ENCODE results near the gene DPYSL5.
"Not testable (repeated sequence)": the region's sequence is repeated elsewhere in the genome, so short reads cannot be mapped to it uniquely, and the experiment has no call there.

Gene DPYSL5

DNA sequence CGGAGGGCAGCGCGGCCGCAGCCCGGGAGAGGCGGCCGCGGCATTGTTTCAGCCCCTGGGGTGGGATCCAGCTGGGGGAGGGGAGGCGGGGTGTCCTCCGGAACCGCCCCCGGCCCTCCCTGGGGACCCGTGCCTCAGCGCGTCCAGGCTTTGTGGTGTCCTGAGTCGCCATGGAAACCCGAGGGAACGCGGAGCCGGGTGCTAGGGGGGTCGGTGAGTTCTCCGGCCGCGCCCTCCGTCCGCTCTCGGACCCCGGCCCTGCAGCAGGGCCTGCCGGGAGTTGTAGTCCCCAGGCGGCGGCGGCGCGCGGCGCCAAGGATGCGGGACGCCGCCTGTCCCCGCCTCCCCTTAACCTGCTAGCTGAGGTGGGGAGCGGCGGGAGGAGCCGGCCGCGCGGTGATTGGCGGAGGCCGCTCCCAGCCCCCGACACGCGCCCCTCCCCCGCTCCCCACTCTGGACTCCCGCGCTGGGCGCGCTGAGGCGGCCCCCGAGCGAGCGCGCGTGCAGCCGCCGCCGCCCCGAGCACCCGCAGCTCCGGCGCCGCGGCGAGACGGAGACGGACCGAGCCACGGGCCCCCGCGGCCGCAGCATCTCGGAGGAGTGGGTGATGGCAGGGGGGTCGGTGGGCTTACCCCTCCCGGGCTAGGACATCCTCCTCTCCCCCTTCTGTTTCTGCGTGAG lies at the start of gene DPYSL5:
DPYSL5 (plus strand) TSS at position 478 of the 681 bp plus-strand sequence. CDS start 50,368 bp downstream, outside the sequence.
- no peak for DNase-seq

DNA sequence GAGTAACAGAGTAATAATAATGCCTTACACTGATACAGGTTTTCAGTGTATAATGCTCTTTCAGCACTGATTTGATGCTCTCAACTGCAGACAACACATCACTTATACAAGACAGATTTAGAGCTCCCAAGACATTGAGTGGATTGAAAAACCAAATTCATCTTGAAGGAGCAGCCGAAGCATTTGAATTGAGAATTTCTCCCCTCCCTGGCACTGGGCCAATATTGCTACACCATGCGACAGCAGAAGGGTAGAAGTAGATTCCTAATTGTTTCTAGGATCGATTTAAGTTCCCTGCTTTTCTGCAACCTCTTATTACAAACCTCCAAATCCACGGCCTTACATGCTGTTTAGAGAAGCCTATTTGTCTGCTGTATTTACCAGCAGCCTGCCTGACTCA lies 46.6 kb upstream of the DPYSL5 start:
- no peak for DNase-seq

- DNase-seq = no peak
Observed at GRCh38 chr2:26801796-26802195, 46.1 kb upstream of the DPYSL5 start.

DNA sequence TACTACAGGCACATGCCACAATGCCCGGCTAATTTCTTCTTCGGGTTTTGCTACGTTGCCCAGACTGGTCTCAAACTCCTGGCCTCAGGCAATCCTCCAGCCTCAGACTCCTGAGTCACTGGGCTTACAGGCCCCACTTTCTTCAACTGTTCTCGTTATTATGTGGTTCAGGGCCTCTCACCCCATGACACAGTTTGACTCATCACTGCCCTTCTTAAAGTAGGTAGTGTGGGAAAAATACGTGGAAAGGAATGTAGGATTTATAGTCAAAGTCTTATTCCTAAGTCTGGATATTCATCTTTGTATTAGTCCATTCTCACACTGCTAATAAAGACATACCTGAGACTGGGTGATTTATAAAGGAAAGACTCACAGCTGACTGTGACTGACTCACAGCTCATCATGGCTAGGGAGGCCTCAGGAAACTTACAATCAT lies 42.7 kb upstream of the DPYSL5 start:
- DNase-seq = no peak

DNA sequence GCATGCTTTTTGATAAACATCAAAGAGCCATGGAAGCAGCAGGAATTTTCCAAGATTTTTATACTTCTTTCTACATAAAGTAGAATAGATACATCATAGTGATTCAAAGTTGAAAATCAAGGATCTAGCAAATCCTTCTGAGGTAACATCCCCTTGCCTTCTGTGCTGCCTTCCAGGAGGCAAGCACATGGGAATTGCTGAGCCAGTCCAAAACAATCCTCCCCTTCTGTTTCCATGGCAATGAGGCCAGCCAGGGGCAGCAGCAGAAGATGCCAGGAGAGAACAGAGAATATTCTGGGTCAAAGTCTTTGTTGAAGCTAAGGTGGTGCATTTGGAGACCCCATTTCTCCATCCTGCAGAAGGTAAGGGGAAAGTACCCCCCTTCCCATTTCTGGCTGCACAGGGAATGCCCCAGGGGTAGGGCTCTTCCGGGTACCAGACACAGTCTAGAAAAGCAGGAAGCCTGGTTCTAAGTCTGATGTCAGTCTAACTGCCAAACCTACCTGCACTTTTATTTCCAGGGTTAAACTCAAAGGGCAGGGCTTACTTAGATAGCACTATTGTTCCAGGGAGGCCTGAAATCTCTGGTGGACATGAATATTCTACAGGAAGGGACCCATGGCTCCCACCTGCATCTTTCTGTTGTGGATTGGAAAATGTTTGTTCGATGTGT lies 40.0 kb upstream of the DPYSL5 start:
- no peak for DNase-seq

DNA sequence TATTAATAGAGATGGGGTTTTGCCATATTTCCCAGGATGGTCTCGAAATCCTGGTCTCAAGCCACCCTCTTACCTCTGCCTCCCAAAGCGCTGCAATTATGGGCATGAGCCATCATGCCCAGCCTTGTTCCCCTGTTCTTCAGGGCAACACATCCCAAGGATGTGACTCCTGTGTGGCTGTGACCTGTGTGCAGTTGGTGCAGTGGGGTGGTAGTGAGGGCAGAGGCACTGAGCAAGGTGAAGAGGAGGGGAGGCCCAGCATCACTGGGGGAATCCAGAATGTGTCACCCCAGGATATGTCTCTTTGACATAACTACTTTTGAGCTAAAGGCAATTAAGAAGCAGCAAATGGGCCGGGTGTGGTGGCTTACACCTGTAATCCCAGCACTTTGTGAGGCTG lies 38.7 kb upstream of the DPYSL5 start:
- DNase-seq = no peak

- DNase-seq = no peak
Observed at GRCh38 chr2:26809876-26810577, 37.9 kb upstream of the DPYSL5 start.

GRCh38 chr2:26811261-26811660 lies 36.7 kb upstream of the DPYSL5 start:
- DNase-seq = no peak

GRCh38 chr2:26811791-26812694 lies 35.9 kb upstream of the DPYSL5 start:
- no peak for DNase-seq

- DNase-seq = no peak
Observed at GRCh38 chr2:26812731-26813130, 35.2 kb upstream of the DPYSL5 start.

GRCh38 chr2:26814072-26814765 lies 33.7 kb upstream of the DPYSL5 start:
- DNase-seq = not testable (repeated sequence)

DNA sequence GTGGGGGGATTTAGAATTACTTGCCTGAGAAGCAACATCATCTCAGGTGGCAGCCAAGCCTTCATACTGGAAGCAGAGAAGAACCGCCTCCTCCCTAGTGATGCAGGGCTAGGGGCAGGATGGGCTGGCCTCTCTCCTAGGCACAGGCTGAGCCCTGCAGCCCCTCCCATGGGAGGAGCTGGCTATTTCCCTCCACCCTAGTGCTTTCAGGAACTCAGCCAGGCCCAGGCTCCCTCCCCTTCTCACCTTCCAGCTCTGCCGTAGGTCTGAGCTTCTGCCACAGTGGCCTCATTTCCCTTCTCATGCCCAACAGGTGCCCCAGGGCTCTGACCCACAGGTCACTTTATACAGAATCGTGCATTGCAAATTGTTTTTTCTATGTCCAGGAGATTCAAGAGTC lies 31.0 kb upstream of the DPYSL5 start:
- no peak for DNase-seq

DNA sequence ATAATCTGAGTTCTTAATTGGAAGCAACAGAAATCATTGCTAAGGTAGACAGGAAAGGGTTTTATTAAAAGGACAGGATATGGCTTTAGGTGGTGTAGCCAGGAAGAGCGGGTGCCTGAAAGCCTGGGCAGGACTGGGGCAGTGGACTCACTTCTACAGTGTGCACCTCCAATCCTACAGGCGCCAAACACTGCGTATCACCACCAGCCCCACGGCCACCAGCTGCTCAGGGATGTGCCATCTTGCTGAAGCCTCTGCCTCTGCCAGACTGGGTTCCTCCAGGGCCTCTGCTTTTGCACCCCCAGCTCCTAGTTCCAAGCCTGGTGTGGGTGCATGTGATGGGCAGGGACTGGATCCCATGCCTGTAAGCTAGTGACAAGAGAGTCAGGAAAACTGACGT lies 29.7 kb upstream of the DPYSL5 start:
- no peak for DNase-seq

- no peak for DNase-seq
Observed at GRCh38 chr2:26818972-26819371, 29.0 kb upstream of the DPYSL5 start.

DNA sequence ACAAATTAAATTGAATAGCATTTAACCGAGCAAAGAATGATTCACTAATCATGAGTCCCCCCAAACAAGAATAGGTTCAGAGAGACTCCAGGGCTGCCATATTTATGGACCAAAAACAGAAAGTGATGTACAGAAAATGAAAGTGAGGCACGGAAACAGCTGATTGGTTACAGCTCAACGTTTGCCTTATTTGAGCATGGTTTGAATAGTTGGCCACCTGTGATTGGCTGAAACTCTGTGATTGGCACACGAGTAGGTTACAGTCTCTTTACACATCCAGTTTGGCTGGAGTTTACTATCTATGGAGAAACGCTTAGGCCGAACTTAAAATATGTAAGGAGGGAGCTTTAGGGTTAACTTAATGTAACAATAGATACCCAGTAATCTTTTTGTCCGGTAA lies 27.0 kb upstream of the DPYSL5 start:
- DNase-seq = no peak

DNA sequence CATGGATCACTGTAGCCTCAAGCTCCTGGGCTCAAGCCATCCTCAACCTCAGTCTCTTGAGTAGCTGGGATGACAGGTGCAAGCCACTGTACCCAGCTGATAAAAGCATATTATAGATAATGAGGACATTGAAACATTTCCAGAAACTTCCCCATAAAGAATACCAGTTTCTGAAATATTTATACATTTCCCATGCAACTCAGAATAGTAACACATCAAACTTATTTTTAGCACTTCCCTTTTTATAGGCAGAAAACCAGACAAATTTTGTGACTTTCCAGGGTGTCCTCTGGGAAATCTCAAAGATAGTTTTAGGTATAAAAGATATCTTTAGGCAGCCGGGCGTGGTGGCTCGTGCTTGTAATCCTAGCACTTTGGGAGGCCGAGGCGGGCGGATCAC lies 25.1 kb upstream of the DPYSL5 start:
- DNase-seq = no peak

DNA sequence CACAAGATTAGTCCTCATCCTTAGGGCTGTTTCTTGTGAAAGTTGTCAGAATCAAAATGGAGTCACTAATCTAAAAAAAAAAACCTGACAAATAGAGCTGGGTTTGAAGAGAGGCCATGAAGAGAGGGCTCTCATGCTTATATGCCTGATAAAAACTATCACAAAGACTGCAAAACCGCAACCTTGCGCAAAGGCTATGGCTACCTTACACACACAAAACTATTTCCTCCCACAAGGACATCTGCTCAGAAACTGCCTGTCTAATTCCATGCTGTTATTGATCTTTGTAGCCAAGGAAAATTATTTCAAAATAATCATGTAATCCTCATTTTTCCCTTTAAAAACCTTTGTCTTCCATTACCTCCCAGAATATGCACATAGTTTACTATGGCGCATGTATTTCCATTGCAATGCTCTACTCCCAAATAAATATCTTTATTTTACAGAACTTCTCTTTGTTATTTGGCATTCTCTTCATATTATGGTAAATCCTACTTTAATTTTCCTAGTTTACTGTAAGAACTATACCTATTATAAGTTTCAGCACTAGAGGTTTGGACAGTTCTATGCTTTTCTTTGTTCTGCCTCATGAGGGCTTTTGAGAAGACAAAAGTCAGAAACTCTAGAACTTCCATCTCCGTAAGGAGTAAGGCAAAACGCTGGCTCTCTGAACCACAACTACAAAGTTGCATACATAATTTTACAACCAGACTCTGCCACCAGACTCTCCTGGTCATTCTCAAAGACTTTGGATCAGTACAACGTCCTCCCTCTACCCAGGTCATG lies 9.6 kb upstream of the DPYSL5 start:
- DNase-seq = no peak

GRCh38 chr2:26840937-26841610 lies 6.9 kb upstream of the DPYSL5 start:
- no peak for DNase-seq

- no peak for DNase-seq
Observed at GRCh38 chr2:26843041-26843440, 4.9 kb upstream of the DPYSL5 start.

GRCh38 chr2:26845021-26845420 lies 2.9 kb upstream of the DPYSL5 start:
- DNase-seq = no peak
